ENCODE results near the gene PCDHGA1. TPM values are rescaled to one million over a fixed set of nuclear protein-coding genes. Genes with fewer than 3 reads are reported as not detected.
"Not testable (repeated sequence)": the region's sequence is repeated elsewhere in the genome, so short reads cannot be mapped to it uniquely, and the experiment has no call there.

The PCDHGA1 gene
- total RNA-seq, 6 experiments from 2014 or later, result 0.04 to 0.18 (median 0.12) TPM; not detected in 1

GRCh38 chr5:141407790-141408505 lies 77.6 kb downstream of the PCDHGA1 start, which contains the start of gene PCDHGB6:
Gene PCDHGB6, plus strand, starts transcription at chr5:141408021. Its CDS starts 182 bp downstream, at chr5:141408203.
- intact Hi-C loops (cut with DNase I), result loop anchor here in 1 of 2 donors (10.0 kb wide), 1 partner anchor 147 kb away; no protein-coding TSS in a partner anchor
- H3K27ac ChIP-seq, H3K36me3 ChIP-seq, H3K4me1 ChIP-seq, H3K27me3 ChIP-seq: not testable (repeated sequence)
- DNase-seq (peak; percentile 58 to 68 (median 66)), ATAC-seq (peak; percentile 92 to 98 (median 96))
- Histone ChIP-seq H3K4me3 (peak within 1 kb of the TSS; percentile 14 to 44 (median 25)), H3K9me3 (peaks cover 0 to 15% (median 5%) of the 10 kb centered on the region in 4 donors)
- WGBS (ENCODE audit: insufficient coverage, low coverage, low lambda C conversion rate, missing lambda C conversion rate), result 9% methylated on average over 24 of the region's 51 CpGs
- peak; percentile 51 to 62 (median 53) for TF ChIP-seq CTCF (IDR thresholded peaks at IDR 0.05)

GRCh38 chr5:141409598-141410306 lies 79.4 kb downstream of the PCDHGA1 start:
- intact Hi-C loops (cut with DNase I), result loop anchor here (10.0 kb wide), 2 partner anchors 145 to 165 kb away; partner anchors contain the start of gene PCDHB15 (in 1 of the 2)

GRCh38 chr5:141411575-141411974 lies 81.3 kb downstream of the PCDHGA1 start:
- 70% methylated on average over 3 of the region's 3 CpGs for WGBS (ENCODE audit: insufficient coverage, low coverage, low lambda C conversion rate, missing lambda C conversion rate)
- TF ChIP-seq POLR2A (IDR thresholded peaks at IDR 0.05) (no peak), CTCF (IDR thresholded peaks at IDR 0.05) (no peak)
- intact Hi-C loops (cut with DNase I), result loop anchor here in 1 of 2 donors (10.0 kb wide), 1 partner anchor 167 kb away; the partner anchor contains the start of gene PCDHB15
- H3K27ac ChIP-seq, result no peak overlapping the region
- no peak overlapping the region for H3K4me3 ChIP-seq
- H3K9me3 ChIP-seq, result peaks cover 0 to 15% (median 5%) of the 10 kb centered on the region in 4 donors
- no peaks in the 10 kb centered on the region for H3K4me1 ChIP-seq
- DNase-seq (no peak), ATAC-seq (no peak)
- H3K36me3 ChIP-seq, result no peaks in the 10 kb centered on the region
- no peaks in the 10 kb centered on the region for H3K27me3 ChIP-seq

More at GRCh38 chr5:141409598-141410306, 79.4 kb downstream of the PCDHGA1 start:
- no peak overlapping the region for H3K27ac ChIP-seq
- no peak for ATAC-seq
- 33% methylated on average over 11 of the region's 64 CpGs for WGBS (ENCODE audit: insufficient coverage, low coverage, low lambda C conversion rate, missing lambda C conversion rate)
- no peaks in the 10 kb centered on the region for H3K27me3 ChIP-seq
- peaks cover 0 to 6% (median 5%) of the 10 kb centered on the region in 4 donors for H3K9me3 ChIP-seq
- peak in 1 of 3 donors; percentile 32 for DNase-seq
- H3K4me3 ChIP-seq, result no peak overlapping the region
- no peaks in the 10 kb centered on the region for H3K36me3 ChIP-seq
- no peak for TF ChIP-seq POLR2A (IDR thresholded peaks at IDR 0.05)
- no peak for TF ChIP-seq CTCF (IDR thresholded peaks at IDR 0.05)
- H3K4me1 ChIP-seq, result no peaks in the 10 kb centered on the region

- Histone ChIP-seq H3K36me3 (no peaks in the 10 kb centered on the region), H3K27ac (peak within 1 kb of the TSS in 2 of 3 donors; percentile 4 to 30), H3K9me3 (peaks cover 0 to 16% (median 5%) of the 10 kb centered on the region in 4 donors), H3K27me3 (no peaks in the 10 kb centered on the region), H3K4me1 (no peaks in the 10 kb centered on the region), H3K4me3 (peak within 1 kb of the TSS; percentile 26 to 56 (median 45))
- peak in 2 of 3 donors; percentile 62 to 70 for DNase-seq
- 9% methylated on average over 26 of the region's 31 CpGs for WGBS (ENCODE audit: insufficient coverage, low coverage, low lambda C conversion rate, missing lambda C conversion rate)
- intact Hi-C loops (cut with DNase I), result loop anchor here in 1 of 2 donors (10.0 kb wide), 1 partner anchor 168 kb away; the partner anchor contains the start of gene PCDHB15
- TF ChIP-seq CTCF (IDR thresholded peaks at IDR 0.05), result peak; percentile 46 to 62 (median 52)
- TF ChIP-seq POLR2A (IDR thresholded peaks at IDR 0.05), result no peak
- peak; percentile 79 to 86 (median 85) for ATAC-seq
Observed at GRCh38 chr5:141412854-141413539, 82.7 kb downstream of the PCDHGA1 start, which contains the start of gene PCDHGA10. Gene PCDHGA10, plus strand, starts transcription at chr5:141412987. Its CDS starts 189 bp downstream, at chr5:141413176.

All from right lobe of liver (tissue), 6 donors.